Measurements from ENCODE around the gene FGF12.

Gene FGF12

DNA sequence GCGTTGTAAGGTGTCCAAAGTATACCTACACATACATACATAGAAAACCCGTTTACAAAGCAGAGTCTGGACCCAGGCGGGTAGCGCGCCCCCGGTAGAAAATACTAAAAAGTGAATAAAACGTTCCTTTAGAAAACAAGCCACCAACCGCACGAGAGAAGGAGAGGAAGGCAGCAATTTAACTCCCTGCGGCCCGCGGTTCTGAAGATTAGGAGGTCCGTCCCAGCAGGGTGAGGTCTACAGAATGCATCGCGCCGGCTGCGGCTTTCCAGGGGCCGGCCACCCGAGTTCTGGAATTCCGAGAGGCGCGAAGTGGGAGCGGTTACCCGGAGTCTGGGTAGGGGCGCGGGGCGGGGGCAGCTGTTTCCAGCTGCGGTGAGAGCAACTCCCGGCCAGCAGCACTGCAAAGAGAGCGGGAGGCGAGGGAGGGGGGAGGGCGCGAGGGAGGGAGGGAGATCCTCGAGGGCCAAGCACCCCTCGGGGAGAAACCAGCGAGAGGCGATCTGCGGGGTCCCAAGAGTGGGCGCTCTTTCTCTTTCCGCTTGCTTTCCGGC lies 318.6 kb downstream of the FGF12 start:
- no peak for DNase-seq

DNA sequence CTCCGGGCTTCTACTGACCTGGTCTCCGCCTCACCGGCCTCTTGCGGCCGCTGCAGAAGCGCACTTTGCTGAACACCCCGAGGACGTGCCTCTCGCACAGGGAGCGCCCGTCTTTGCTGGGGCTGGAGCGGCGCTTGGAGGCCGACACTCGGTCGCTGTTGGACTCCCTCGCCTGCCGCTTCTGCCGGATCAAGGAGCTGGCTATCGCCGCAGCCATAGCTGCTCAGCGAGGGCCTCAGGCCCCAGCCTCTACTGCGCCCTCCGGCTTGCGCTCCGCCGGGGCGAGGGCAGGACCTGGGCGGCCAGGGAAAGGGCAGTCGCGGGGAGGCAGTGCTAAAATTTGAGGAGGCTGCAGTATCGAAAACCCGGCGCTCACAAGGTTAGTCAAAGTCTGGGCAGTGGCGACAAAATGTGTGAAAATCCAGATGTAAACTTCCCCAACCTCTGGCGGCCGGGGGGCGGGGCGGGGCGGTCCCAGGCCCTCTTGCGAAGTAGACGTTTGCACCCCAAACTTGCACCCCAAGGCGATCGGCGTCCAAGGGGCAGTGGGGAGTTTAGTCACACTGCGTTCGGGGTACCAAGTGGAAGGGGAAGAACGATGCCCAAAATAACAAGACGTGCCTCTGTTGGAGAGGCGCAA lies 319.2 kb downstream of the FGF12 start:
- no peak for DNase-seq

DNA sequence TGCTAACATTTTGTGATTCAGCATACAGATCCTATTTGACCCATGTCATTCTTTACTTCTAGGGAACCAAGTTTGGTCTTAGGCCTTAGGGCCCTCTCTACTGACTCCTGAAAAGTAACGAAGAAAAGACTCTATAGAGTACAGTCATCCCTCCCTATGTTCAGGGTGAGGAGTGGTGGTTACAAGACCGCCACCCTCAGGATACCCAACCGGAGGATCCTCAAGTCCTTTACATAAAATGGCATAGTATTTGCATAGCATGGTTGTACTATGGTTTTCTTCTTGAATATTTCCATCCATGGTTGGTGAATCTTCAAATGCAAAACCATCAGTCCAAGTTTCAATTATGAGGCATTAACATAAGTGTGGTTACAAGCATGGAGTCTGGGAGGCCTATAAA lies 327.6 kb downstream of the FGF12 start:
- no peak for DNase-seq

DNA sequence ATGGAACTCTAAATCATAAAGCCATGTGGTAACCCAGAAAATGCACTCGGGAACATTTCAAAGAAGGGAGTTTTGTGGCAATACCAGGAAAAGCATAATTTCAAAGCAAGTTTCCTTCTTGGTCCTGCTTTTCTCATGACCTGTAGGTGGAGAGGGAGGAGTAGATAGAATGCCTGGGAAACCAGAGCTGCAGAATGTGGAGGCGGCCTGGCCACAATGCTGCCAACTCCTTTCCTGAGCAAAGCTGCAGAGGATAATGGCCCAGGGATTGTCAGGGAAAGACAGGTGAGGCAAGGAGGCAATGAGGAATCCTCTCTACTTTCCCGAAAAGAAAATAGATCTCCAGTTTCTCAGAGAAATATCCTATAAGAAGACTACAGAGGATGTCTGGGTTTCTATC lies 330.3 kb downstream of the FGF12 start:
- DNase-seq, result no peak

DNA sequence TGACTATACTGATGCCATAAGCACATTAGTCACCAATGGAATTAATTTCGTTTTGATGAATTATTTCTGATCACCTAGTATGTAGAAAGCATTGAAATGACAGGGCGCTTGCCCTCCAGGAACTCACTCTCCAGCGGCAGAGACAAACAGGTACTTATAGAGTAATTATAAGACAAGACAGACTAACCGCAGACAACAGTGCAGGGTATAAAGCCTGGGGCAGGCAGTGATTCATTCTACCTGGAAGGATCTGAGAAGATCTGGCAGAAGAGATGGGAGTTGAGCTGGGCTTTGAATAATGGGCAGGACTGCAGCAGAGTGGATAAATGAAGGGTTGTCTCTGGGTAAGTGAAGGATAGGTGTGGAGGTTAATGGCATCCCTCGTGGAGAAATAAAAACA lies 331.8 kb downstream of the FGF12 start:
- DNase-seq, result no peak

DNA sequence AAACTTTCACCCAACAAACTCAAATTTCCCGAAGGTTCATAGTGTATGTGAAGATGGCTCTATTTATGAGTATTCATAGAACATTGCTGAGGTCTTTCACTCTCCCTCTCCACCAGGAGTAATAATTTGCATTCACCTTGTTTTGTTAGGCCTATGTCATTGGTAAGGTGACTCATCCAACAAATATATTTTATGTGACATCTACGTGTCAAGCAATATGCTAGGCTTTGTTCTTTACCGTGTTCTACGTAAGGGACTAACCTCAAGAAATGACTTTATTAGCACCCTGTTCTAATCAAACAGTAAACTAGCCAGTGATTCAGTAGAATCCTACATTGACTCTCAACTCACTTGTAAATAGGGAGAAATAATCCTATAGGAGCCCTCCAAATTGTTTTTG lies 334.4 kb downstream of the FGF12 start:
- DNase-seq, result no peak

DNA sequence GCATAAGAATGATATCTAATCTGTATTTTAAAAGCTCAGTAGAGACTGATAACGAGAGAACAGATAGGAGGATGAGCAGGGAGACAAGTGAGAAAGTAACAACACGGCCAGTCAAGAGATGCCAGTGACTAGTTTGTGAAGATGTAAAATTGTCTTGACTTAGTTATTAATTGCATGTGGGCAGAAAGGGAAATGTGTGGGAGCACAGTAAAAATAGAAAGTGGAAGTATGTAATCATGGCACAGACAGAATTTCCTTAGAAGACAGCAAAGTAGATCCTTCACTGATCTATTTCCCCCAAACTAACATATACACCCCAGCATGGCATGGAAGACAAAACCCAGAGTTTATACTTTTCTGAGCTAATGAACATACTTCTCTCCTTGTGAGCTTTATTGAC lies 344.5 kb downstream of the FGF12 start:
- DNase-seq, result no peak

DNA sequence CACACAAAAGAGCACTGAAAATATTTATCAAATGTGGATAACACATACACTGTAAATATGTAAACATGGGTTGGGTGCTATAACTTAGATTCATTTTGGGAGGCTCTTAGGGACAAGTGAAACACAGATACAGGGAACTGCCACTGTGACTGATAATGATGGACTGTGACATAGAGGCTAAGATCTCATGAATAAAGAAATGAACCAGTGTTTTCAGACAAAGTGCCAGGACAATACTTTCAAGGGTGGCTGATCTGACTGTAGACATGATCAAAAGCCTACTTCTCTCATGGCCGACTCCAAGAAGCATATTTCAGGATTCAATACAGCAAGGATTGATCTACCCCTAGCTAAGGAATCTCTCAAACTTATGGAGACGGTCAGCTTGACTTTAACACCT lies 353.8 kb downstream of the FGF12 start:
- no peak for DNase-seq

DNA sequence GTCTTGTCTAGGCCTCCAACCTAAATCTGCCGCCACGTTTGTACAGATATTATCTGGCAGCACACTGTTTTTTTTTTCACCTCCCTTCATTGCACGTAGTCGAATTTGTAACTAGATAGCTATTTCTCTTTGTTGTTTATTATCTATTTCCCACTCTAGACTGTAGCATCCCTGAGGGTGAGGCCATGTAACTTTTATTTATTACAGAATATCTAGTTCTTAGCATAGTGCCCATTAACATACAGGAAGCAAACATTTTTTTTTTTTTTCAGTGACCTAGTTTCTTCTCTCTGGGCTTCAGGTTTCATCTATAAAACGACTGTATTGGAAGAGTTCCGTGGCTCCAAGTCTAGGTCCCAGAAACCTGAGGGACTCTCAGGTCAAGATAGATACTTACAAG lies 354.3 kb downstream of the FGF12 start:
- DNase-seq, result no peak

DNA sequence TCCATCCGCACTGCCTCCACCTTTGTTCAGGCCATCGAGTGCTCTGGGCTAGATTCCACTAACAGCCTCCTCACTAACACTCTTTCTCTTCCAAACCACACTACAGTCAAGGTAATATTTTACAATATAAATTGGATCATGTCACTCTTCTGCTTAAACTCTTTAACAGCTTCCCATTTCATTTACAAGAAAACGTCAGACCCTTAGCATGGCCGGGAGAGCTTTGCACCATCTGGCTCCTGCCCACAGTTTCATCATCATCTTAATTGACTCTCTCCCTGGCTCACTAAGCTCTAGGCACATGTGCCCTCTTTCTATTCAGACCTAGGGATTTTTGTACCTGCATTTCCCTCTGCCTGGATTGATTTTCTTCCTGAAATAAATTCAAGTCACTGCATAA lies 354.7 kb downstream of the FGF12 start:
- DNase-seq, result no peak

DNA sequence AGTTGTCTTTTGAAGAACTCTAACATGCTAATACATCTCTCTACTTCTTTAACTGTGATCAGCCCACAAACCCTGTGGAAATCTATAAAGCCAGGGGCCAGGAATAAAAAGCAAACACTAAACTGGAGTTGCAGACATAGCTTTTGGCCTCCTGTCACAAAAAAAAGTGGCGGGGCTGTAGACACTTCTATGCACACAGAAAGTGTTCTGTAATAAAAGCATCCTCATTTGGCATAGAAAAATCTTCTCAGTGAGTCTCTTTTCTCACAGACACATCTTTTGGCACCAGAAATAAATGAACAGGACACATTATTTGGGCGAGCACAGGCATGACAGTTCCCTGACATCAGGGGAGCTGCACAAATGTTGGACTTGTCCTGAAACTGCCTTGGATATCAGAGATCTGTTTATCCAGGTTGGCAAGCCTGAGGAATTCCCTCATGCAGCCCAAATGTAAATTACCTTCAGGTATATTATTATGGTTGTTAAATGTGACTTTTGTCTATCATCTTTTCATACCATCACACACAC lies 355.4 kb downstream of the FGF12 start:
- no peak for DNase-seq

DNA sequence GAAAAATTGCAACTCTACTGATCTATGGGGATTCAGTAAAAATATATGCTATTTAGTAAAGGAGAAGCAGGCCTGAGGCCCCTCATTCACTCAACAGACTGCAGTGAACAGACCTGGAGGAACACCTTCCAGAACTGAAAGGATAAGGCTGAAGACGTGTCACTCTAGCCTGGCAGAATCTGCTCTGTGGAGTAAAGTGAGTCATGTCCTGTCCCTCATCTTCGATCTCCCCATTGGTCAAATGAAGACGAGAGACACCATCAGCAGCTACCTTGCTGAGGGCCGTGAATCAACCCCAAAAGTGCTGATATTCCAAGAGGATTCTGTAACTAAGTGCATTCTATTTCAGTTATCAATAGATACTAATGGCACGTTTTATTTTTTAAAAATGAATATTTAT lies 359.7 kb downstream of the FGF12 start:
- no peak for DNase-seq

DNA sequence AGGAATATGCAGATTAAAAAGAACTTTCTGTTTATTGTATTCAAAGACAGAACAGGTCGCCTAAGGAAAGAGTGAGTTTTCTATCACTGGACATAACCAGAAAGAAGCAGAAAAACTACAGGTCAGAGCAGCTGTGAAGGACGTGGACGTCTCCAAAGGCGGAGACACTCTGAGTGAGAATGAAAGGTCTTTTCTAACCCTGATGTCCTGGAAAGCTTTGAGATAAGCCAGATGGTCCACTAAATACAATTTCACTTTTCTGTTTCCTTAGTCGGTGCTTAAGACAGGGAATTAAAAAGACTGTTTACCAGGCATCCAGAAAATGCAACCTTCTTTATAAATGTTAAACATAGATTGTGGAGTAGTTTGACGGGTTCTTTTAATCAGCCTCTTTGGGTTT lies 360.4 kb downstream of the FGF12 start:
- no peak for DNase-seq

DNA sequence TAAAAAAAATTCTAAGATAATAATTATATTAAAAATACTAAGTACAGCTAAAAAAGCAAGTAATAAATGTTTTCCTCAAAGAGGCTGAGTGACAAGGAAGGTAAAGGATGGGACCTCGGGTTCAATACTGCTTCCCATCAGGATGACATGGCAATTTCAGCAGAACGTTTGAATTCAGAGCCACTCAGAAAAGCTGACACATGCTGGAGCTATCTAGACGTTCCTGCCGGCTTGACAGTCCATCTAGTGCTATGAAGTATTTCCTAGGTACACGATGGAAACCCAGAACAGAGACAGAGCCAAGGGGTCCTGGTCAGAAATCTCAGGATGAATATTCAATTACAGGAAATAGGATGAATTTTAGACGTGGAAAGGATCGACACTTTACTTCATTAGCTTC lies 361.8 kb downstream of the FGF12 start:
- DNase-seq, result no peak

DNA sequence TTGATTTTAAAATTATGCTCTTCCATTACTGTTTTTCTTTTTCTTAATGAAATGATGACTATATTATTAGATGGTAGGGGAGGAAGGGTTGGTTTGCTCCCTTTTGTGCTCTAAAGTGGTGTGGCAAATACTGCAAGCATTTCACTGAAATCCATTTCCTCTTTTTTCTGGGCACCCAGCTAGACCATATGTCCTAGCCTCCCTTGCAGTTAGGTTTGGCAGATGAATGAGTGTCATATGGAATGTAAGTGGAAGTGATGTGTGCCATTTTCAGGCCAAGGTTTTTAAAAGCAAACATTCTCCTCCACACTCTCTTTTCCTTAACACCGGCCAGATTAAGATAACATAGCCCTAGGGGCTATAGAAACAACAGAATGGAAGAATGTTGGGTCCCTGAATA lies 363.0 kb downstream of the FGF12 start:
- no peak for DNase-seq

DNA sequence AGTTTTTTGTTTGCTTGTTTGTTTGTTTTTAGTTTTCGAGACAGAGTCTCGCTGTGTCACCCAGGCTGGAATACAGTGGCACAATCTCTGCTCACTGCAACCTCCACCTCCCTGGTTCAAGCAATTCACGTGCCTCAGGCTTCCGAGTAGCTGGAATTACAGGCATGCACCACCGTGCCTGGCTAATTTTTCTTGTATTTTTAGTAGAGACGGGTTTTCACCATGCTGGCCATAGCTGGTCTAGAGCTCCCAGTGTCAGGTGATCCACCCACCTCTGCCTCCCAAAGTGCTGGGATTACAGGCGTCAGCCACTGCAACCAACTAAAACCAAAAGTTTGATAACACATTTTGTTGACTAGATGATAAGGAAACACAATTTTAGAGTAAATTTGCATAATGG lies 372.7 kb downstream of the FGF12 start:
- no peak for DNase-seq

DNA sequence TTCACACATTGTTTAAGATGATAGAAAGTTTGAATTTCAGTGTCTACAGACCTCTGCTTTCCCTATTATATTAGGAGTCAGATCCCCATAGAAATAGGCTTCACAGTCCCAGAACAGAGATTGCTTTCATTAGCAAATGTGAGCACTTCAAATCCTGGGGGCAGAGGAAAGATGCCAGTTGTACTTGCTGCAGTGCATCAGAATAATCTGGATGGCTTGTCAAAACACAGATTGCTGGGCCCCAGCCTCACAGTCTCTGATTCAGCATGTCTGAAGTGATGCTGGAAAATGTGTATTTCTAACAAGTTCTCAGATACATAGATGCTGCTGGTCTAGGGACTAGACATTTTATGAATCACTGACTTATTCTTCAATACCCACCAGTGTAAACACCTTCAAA lies 375.2 kb downstream of the FGF12 start:
- DNase-seq, result no peak

DNA sequence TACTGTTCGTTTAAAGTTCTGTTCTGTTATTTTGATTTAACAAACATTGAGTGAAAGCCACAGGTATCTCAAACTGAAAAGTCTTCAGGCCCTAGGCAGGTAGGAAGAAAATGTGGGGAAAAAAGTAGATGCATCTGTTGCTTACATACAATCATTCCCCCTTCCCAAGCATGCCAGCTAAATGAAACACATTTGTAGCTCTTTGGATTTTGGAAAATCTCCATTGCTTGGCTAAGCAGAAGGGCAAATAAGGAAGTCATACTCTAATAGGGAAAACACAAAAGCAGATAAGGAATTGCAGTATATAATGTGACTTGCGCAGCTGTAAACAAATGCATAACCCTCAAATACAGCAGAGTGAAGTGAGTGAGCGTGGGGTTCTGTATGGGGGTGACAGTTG lies 375.9 kb downstream of the FGF12 start:
- DNase-seq, result no peak

DNA sequence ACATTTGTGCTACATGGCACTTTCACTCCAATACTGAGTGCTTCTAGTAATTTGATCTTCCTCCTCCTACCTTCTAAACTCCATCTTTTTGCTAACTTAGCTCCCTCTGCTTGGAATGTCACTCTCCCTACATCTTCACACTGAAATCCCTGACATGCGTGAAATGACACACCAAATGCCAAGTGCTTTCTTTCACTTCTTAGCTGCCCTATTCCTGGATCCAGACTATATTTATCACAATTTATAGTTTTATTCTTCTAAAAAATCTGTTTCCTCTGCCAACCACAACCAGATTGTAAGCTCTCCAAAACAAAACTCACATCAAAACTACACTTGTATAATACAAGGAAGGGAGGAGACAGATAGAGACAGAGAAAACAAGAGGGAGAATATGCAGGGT lies 387.3 kb downstream of the FGF12 start:
- DNase-seq, result no peak

DNA sequence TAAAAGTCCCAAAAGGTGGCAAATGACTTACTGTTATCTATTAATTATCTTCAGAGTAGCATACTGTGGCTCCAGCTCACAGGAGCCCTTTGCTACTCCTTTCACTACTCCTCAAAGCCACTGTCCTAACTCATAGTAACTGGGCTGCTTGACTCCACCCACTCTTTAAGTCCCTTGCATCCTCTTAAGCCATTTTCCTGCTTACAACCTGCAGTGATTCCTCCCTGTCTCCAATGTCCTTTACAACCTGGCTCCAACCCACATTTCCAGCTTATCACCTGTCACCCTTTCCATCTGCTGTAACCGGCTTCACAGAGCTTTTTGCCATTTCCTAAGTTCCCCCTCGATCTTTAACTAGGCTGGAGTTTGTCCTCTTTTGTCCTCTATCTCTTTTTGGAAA lies 388.1 kb downstream of the FGF12 start:
- no peak for DNase-seq

DNA sequence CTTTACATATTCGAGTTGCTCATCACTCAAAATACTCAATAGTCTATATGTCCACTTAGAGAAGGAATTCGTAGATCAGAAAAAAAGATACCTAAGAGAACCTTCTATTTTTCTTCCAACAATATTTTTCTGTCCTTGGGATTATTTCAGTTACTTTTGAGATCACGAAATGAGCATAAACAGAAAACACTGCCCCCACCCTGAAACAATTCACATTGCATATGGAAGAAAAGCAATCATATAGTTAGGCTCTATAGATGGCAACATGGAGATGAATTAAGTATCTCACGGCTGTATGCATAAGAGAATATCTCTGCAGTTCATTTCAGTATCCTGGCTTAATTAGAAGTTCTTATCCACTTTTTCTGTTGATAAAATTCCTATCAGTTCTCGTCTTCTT lies 391.1 kb downstream of the FGF12 start:
- no peak for DNase-seq

DNA sequence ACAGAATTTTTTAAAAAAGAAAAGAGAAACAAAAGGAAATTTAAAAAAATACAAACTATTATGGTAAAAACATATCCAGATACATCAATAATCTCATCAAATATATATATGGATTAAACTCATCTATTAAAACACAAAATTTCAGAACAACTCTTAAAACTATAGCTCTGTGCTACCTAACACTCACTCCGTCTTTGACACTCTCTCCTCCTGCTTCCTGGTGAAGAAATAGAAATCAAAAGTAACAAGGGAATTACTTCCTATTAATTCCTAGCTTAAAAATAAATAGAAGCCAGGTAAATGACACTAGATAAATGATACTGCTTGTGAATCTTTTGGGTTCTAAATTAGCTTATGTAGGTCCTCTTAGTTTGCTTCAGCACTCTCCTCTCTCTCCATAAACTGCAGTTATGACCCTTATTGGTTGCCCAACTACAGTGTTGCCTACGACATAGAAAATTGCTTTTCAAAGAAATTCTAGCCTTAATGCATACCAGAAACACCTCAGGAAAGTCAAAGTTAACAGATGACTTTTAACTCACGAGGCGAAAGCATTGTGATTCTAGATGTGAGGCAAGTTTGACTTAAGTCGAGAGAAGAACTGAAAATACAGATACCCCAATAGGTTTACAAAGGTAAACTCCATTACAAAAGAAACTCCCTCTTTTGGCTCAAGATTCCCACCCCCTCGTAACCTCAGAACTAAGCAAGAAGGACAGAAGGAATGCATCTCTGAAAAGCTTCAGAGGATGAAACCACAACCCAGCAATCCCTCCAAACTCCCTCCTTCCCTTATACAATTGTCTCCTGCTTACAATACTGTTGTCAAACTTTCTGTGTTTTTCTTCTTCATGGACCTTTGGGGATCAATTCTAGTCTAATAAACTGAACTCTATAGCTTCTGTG lies 394.7 kb downstream of the FGF12 start:
- DNase-seq, result no peak

DNA sequence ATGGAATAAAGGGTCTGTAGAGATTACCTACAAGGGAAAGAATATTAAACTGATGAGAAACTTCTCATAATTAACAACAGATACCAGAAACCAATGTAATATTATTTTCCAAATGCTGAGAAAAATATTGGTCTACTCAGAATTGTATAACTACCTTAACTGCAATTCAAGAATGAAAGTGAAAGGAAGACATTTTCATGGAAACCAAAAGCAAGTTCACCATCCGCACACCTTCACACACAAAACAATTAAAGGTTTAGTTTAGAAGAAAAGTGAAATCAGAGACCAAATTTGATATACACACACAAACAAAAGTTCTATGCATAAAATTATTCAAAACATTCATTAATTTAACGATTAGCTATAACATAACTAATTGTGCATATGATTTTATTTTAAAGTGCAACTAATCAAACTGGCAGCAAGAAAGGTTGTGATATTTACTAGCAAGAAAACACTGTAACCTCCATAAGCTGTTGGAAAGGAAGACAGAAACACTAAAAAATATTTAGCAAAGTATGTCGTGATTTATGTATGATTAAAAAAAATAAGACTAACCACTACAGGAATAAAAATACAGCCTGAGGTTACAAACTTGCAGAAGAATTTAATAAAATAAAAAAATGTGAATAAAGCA lies 395.5 kb downstream of the FGF12 start:
- DNase-seq, result no peak

DNA sequence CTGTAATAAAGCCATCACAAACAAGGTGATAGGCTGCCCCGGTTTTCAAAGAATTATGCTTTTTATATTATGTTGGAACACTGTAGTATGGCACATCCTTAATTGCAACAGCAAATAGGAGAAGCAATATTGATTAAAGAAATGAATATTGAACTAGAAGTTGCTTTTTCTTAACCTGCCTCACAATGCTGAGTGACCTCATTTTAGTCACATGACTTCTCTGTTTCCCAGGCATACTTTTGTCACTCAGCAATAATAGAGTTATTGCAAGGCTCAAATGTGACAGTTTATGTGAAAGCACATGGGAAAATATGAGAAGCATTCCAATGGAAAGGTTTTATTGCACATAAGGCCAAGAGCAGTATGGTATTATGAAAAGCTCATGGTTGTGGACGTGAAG lies 400.7 kb downstream of the FGF12 start:
- DNase-seq, result no peak

Measured in GOT3 (cell line).